CD4-positive, alpha-beta T cell (primary cell): Measurements from ENCODE around the gene IL1RN. TPM values are rescaled to one million over a fixed set of nuclear protein-coding genes. Genes with fewer than 3 reads are reported as not detected.

Experiments
- ATAC-seq: fragments of 200-7000 bp; cut with Tn5 transposase; one replicate; pipeline ENCODE4 v1.10.0; 2022; ENCODE audit warnings: mild to moderate bottlenecking; ENCODE audit not compliant: poor library complexity
- CTCF ChIA-PET: fragments of 350-600 bp; sonication (Branson Sonifier 250); formaldehyde crosslinking; loops from one replicate; lab custom pipeline; 2021; ENCODE audit warnings: antibody characterized with exemption, inconsistent platforms; lab: Charles Lee
- POLR2A ChIA-PET: fragments of 350-600 bp; sonication (Branson Sonifier 250); formaldehyde crosslinking; loops from one replicate; lab custom pipeline; 2021; ENCODE audit warnings: antibody characterized with exemption, inconsistent platforms; lab: Charles Lee
- DNase-seq, 14 experiments: peaks; one replicate each; pipeline ENCODE4 v3.0.0-alpha.2; 2013 to 2020; ENCODE audit warnings: mixed read lengths in 2 of 14
- H3K27ac ChIP-seq, 2 donors: one replicate each; pipeline versions ENCODE4 v1.5.1 to v1.7.0; 2013; ENCODE audit warnings: low read length in 2 of 2, low read depth in 1 of 2, mild to moderate bottlenecking in 1 of 2
- H3K27me3 ChIP-seq, 2 experiments: 1 replicate in 1 of 2; 2 replicates in 1 of 2; pipeline versions ENCODE4 v1.6.1 to v1.7.0; 2013; ENCODE audit warnings: low read length in 2 of 2, control low read depth in 1 of 2, mild to moderate bottlenecking in 1 of 2, moderate library complexity in 1 of 2; ENCODE audit not compliant: insufficient read depth in 2 of 2, control insufficient read depth in 1 of 2
- H3K36me3 ChIP-seq: one replicate; pipeline ENCODE4 v1.6.1; 2013; ENCODE audit warnings: low read length, control low read depth; ENCODE audit not compliant: insufficient read depth
- H3K4me1 ChIP-seq: one replicate; pipeline ENCODE4 v1.6.1; 2013; ENCODE audit warnings: low read length, control low read depth; ENCODE audit not compliant: insufficient read depth
- H3K4me3 ChIP-seq: one replicate; pipeline ENCODE4 v1.5.1; 2013; ENCODE audit warnings: mild to moderate bottlenecking, low read length, moderate library complexity
- H3K9me3 ChIP-seq, 2 experiments: 1 replicate in 1 of 2; 2 replicates in 1 of 2; pipeline versions ENCODE4 v1.6.1 to v1.7.0; 2013; ENCODE audit warnings: low read length in 2 of 2, mild to moderate bottlenecking in 2 of 2, control low read depth in 1 of 2, moderate library complexity in 1 of 2; ENCODE audit not compliant: control insufficient read depth in 1 of 2, insufficient read depth in 1 of 2
- H3K27ac Mint-ChIP-seq: one replicate; pipeline ENCODE4 v1.8.0; 2020; ENCODE audit warnings: mixed read lengths
- H3K27me3 Mint-ChIP-seq: one replicate; pipeline ENCODE4 v1.8.0; 2021; ENCODE audit warnings: mixed read lengths
- H3K36me3 Mint-ChIP-seq: one replicate; pipeline ENCODE4 v1.8.0; 2021; ENCODE audit warnings: low read depth, mixed read lengths
- H3K4me1 Mint-ChIP-seq: one replicate; pipeline ENCODE4 v1.8.0; 2021; ENCODE audit warnings: low read depth, mixed read lengths
- H3K4me3 Mint-ChIP-seq: one replicate; pipeline ENCODE4 v1.8.0; 2020; ENCODE audit warnings: mild to moderate bottlenecking, mixed read lengths
- H3K9me3 Mint-ChIP-seq: one replicate; pipeline ENCODE4 v1.8.0; 2020; ENCODE audit warnings: mixed read lengths
- intact Hi-C, 2 experiments: fragments of 100-400 bp; cut with DNase I in 1 of 2; cut with micrococcal nuclease in 1 of 2; formaldehyde crosslinking; loops; one replicate each; pipeline versions ENCODE4 v1.15.1 to v1.9.0; 2023 to 2025; cut with DNase I, micrococcal nuclease
- total RNA-seq, 174 experiments: library from RNA in 2 of 174; stranded (reverse) in 2 of 174; gene quantifications; one replicate each; pipeline ENCODE4 v1.2.3 and lab custom pipeline; 2021 to 2026
- TF ChIP-seq, protein P1 (sequence below): fragments of 200-600 bp; IDR thresholded peaks from one replicate; pipeline ENCODE4 v1.8.0; 2022; ENCODE audit warnings: antibody characterized with exemption, mild to moderate bottlenecking

Gene IL1RN
- total RNA-seq, 2 experiments from 2014 or later = 0.31 to 0.58 TPM

DNA sequence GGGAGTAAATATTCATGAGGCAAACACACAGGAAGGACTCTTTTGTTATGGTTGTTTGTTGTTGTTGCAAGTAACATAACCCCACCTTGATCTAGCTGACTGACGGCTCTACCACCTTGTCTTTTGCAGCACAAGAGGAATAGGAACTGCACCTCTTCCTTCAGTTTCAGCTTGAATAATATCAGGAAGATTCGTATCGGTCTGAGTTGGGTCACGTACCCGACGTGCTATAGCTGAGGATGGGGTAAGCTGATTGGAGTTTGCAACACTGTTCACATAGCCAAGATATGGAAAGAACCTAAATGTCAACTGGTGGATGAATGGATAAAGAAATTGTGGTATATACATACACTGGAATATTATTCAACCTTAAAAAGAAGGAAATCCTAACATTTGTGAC, 14.5 kb upstream of the IL1RN start:
- H3K9me3 ChIP-seq = no peaks in the 10 kb centered on the region
- no peaks in the 10 kb centered on the region for H3K4me1 Mint-ChIP-seq
- intact Hi-C loops = no loop called here
- POLR2A ChIA-PET = interaction anchor here (0.6 kb wide), 1 partner anchor 348 kb away, joined by 3 read pairs; the partner anchor contains the start of gene CKAP2L
- CTCF ChIA-PET = no interaction called here
- ATAC-seq = no peak
- no peaks in the 10 kb centered on the region for H3K27me3 Mint-ChIP-seq
- H3K36me3 Mint-ChIP-seq = no peaks in the 10 kb centered on the region
- H3K4me3 ChIP-seq = no peak overlapping the region
- H3K4me3 Mint-ChIP-seq = no peak overlapping the region
- TF ChIP-seq, protein P1, sequence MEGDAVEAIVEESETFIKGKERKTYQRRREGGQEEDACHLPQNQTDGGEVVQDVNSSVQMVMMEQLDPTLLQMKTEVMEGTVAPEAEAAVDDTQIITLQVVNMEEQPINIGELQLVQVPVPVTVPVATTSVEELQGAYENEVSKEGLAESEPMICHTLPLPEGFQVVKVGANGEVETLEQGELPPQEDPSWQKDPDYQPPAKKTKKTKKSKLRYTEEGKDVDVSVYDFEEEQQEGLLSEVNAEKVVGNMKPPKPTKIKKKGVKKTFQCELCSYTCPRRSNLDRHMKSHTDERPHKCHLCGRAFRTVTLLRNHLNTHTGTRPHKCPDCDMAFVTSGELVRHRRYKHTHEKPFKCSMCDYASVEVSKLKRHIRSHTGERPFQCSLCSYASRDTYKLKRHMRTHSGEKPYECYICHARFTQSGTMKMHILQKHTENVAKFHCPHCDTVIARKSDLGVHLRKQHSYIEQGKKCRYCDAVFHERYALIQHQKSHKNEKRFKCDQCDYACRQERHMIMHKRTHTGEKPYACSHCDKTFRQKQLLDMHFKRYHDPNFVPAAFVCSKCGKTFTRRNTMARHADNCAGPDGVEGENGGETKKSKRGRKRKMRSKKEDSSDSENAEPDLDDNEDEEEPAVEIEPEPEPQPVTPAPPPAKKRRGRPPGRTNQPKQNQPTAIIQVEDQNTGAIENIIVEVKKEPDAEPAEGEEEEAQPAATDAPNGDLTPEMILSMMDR = no peak
- no peak overlapping the region for H3K27ac ChIP-seq
- peaks cover 21% of the 10 kb centered on the region for H3K4me1 ChIP-seq
- DNase-seq = no peak
- H3K9me3 Mint-ChIP-seq = no peaks in the 10 kb centered on the region
- H3K27me3 ChIP-seq = no peaks in the 10 kb centered on the region
- no peak overlapping the region for H3K27ac Mint-ChIP-seq
- no peaks in the 10 kb centered on the region for H3K36me3 ChIP-seq

DNA sequence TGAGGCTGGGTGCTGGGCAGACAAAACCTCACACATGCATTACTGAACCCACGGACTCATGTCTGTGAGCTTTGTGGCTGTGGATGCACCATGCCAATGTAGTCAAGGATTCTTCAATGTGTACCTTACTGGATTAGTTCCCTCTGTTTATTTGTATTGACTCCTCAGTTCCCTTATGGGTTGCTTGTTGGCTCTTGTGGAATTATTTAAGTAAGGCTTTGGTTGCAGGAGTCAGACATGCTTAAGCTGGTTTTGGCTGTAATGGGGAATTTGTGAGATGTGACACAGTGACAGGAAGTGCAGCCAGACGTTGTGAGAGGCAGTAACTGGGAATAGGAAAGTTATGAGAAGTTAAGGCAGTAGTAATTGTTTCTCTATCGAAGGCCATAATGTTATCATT, 13.6 kb upstream of the IL1RN start:
- Histone ChIP-seq H3K4me1 (peaks cover 21% of the 10 kb centered on the region), H3K9me3 (no peaks in the 10 kb centered on the region), H3K4me3 (no peak overlapping the region), H3K27ac (no peak overlapping the region), H3K27me3 (no peaks in the 10 kb centered on the region), H3K36me3 (no peaks in the 10 kb centered on the region)
- H3K9me3 Mint-ChIP-seq = no peaks in the 10 kb centered on the region
- no peak overlapping the region for H3K27ac Mint-ChIP-seq
- no peak for ATAC-seq
- ChIA-PET CTCF (no interaction called here), POLR2A (interaction anchor here (0.6 kb wide), 1 partner anchor 349 kb away, joined by 3 read pairs; the partner anchor contains the start of gene CKAP2L)
- intact Hi-C loops = no loop called here
- TF ChIP-seq, protein P1 = no peak
- H3K36me3 Mint-ChIP-seq = no peaks in the 10 kb centered on the region
- H3K4me1 Mint-ChIP-seq = no peaks in the 10 kb centered on the region
- no peak overlapping the region for H3K4me3 Mint-ChIP-seq
- DNase-seq = no peak
- no peaks in the 10 kb centered on the region for H3K27me3 Mint-ChIP-seq

DNA sequence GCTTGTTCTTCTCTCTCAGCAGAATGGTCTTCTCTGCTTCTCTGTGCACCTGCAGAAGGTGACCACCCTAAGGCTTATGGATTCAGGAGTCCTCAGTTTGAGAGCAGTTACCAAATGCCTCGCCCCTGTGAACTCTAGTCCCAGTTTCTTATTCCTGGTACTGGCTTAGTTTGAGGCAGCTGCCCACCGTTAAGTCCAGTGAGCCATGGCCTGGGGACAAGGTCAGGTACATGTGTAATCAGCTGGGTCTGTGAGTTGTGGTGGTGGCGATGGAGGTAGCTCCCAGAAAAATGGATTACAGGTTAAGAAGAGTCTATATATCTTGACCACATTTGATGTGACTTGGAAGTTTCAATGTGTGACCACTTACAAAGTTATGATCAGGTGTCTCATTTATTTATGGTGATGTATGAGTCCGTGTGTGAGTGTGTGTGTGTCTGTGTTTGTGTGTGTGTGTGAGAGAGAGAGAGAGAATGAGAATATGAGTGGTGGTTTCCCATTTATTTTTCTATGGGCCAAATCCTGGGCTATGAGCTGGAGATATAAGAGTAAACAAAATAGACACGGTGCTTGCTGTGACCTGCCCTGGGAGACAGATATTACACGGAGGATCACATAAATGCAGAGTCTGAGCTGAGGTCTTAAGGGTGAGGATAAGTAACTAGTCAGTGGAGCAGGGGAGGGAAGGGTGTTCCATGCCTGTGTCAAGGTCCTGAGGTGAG, 13.0 kb upstream of the IL1RN start:
- Mint-ChIP-seq H3K27me3 (no peaks in the 10 kb centered on the region), H3K9me3 (no peaks in the 10 kb centered on the region), H3K4me3 (no peak overlapping the region), H3K36me3 (no peaks in the 10 kb centered on the region), H3K27ac (no peak overlapping the region), H3K4me1 (no peaks in the 10 kb centered on the region)
- no peak overlapping the region for H3K27ac ChIP-seq
- intact Hi-C loops = no loop called here
- H3K4me3 ChIP-seq = no peak overlapping the region
- ATAC-seq = no peak
- TF ChIP-seq, protein P1 = no peak
- H3K9me3 ChIP-seq = no peaks in the 10 kb centered on the region
- POLR2A ChIA-PET = no interaction called here
- DNase-seq = no peak
- no peaks in the 10 kb centered on the region for H3K27me3 ChIP-seq
- peaks cover 21% of the 10 kb centered on the region for H3K4me1 ChIP-seq
- H3K36me3 ChIP-seq = no peaks in the 10 kb centered on the region
- CTCF ChIA-PET = no interaction called here
